Measurements from ENCODE around the gene RDX. TPM values are rescaled to one million over a fixed set of nuclear protein-coding genes. Genes with fewer than 3 reads are reported as not detected.
A peak's percentile ranks its signal among the peaks of the same experiment; 100 is the strongest.

RDX gene
- total RNA-seq, 1 experiment from 2014 or later: 196 TPM

- POLR2A ChIA-PET (ENCODE audit: unreplicated experiment): no interaction called here
- Histone ChIP-seq H3K36me3 (ENCODE audit: low read depth) (no peaks in the 10 kb centered on the region), H3F3A (ENCODE audit: insufficient read depth, low read depth) (peaks cover 13% of the 10 kb centered on the region; the same call in 1 of the 2 replicates), H3K79me2 (ENCODE audit: low read depth) (no peaks in the 10 kb centered on the region), H3K9me3 (ENCODE audit: insufficient read depth, low read depth) (no peaks in the 10 kb centered on the region; the same call in 1 of the 2 replicates), H3K27ac (no peak overlapping the region), H3K9me2 (ENCODE audit: insufficient read depth) (no peaks in the 10 kb centered on the region), H3K27me3 (ENCODE audit: insufficient read depth, low read depth) (no peaks in the 10 kb centered on the region), H2AFZ (no peak overlapping the region), H3K4me1 (replicated peaks; ENCODE audit: insufficient read depth) (peaks cover 36% of the 10 kb centered on the region), H3K4me2 (no peak overlapping the region), H3K4me3 (no peak overlapping the region), H4K20me1 (ENCODE audit: insufficient read depth) (no peaks in the 10 kb centered on the region)
- CTCF ChIA-PET: no interaction called here
- BruUV-seq (replicated peaks): no TSS peak
- TF ChIP-seq, protein P1, sequence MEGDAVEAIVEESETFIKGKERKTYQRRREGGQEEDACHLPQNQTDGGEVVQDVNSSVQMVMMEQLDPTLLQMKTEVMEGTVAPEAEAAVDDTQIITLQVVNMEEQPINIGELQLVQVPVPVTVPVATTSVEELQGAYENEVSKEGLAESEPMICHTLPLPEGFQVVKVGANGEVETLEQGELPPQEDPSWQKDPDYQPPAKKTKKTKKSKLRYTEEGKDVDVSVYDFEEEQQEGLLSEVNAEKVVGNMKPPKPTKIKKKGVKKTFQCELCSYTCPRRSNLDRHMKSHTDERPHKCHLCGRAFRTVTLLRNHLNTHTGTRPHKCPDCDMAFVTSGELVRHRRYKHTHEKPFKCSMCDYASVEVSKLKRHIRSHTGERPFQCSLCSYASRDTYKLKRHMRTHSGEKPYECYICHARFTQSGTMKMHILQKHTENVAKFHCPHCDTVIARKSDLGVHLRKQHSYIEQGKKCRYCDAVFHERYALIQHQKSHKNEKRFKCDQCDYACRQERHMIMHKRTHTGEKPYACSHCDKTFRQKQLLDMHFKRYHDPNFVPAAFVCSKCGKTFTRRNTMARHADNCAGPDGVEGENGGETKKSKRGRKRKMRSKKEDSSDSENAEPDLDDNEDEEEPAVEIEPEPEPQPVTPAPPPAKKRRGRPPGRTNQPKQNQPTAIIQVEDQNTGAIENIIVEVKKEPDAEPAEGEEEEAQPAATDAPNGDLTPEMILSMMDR (conservative IDR thresholded peaks at IDR 0.05): no peak
- no peak for TF ChIP-seq EZH2 (IDR thresholded peaks at IDR 0.05; ENCODE audit: low read depth)
- intact Hi-C loops (cut with micrococcal nuclease; ENCODE audit: unreplicated experiment): no loop called here
- DNase-seq: no peak
Observed at GRCh38 chr11:110186867-110187266, 109.5 kb downstream of the RDX start.

- Histone ChIP-seq H3K9me2 (ENCODE audit: insufficient read depth) (no peaks in the 10 kb centered on the region), H3K4me3 (no peak overlapping the region), H3K9me3 (ENCODE audit: insufficient read depth, low read depth) (no peaks in the 10 kb centered on the region), H3K27me3 (ENCODE audit: insufficient read depth, low read depth) (no peaks in the 10 kb centered on the region), H3K4me2 (no peak overlapping the region), H3K4me1 (replicated peaks; ENCODE audit: insufficient read depth) (peaks cover 36% of the 10 kb centered on the region), H3K27ac (no peak overlapping the region), H4K20me1 (ENCODE audit: insufficient read depth) (no peaks in the 10 kb centered on the region), H3K79me2 (ENCODE audit: low read depth) (no peaks in the 10 kb centered on the region), H2AFZ (no peak overlapping the region), H3K36me3 (ENCODE audit: low read depth) (no peaks in the 10 kb centered on the region), H3F3A (ENCODE audit: insufficient read depth, low read depth) (peaks cover 13% of the 10 kb centered on the region; the same call in 1 of the 2 replicates)
- no peak for DNase-seq
- TF ChIP-seq EZH2 (IDR thresholded peaks at IDR 0.05; ENCODE audit: low read depth): no peak
- TF ChIP-seq, protein P1 (conservative IDR thresholded peaks at IDR 0.05): no peak
- POLR2A ChIA-PET (ENCODE audit: unreplicated experiment): no interaction called here
- intact Hi-C loops (cut with micrococcal nuclease; ENCODE audit: unreplicated experiment): no loop called here
- CTCF ChIA-PET: no interaction called here
- BruUV-seq (replicated peaks): no TSS peak
Observed at GRCh38 chr11:110186456-110186855, 110.0 kb downstream of the RDX start.

- Histone ChIP-seq H3F3A (ENCODE audit: insufficient read depth, low read depth) (peaks cover 13% of the 10 kb centered on the region; the same call in 1 of the 2 replicates), H2AFZ (no peak overlapping the region), H3K4me3 (no peak overlapping the region), H3K9me3 (ENCODE audit: insufficient read depth, low read depth) (no peaks in the 10 kb centered on the region), H3K4me2 (peak overlapping the region; percentile 14; the same call in 1 of the 2 replicates), H3K79me2 (ENCODE audit: low read depth) (no peaks in the 10 kb centered on the region), H3K27me3 (ENCODE audit: insufficient read depth, low read depth) (no peaks in the 10 kb centered on the region), H3K9me2 (ENCODE audit: insufficient read depth) (no peaks in the 10 kb centered on the region), H3K27ac (peak overlapping the region; percentile 8; the same call in 1 of the 2 replicates), H3K4me1 (replicated peaks; ENCODE audit: insufficient read depth) (peaks cover 36% of the 10 kb centered on the region), H4K20me1 (ENCODE audit: insufficient read depth) (no peaks in the 10 kb centered on the region), H3K36me3 (ENCODE audit: low read depth) (no peaks in the 10 kb centered on the region)
- BruUV-seq (replicated peaks): no TSS peak
- ChIA-PET POLR2A (ENCODE audit: unreplicated experiment) (no interaction called here), CTCF (no interaction called here)
- no peak for DNase-seq
- intact Hi-C loops (cut with micrococcal nuclease; ENCODE audit: unreplicated experiment): no loop called here
- TF ChIP-seq, protein P1 (conservative IDR thresholded peaks at IDR 0.05): no peak
- no peak for TF ChIP-seq EZH2 (IDR thresholded peaks at IDR 0.05; ENCODE audit: low read depth)
Observed at GRCh38 chr11:110185599-110185998, 110.8 kb downstream of the RDX start.

Data from PC-9 (cell line).